HG03159 (cell line): ENCODE measurements around the gene PRSS3.
"Not testable (repeated sequence)": the region's sequence is repeated elsewhere in the genome, so short reads cannot be mapped to it uniquely, and the experiment has no call there.

Experiments
- ATAC-seq: cut with Tn5 transposase; IDR thresholded peaks from one replicate; pipeline ENCODE4 v1.9.1; 2021; ENCODE audit warnings: mild to moderate bottlenecking, moderate library complexity; ENCODE audit not compliant: unreplicated experiment

The PRSS3 gene

GRCh38 chr9:33817327-33818166 lies 22.2 kb downstream of the PRSS3 start:
- ATAC-seq, result peak; percentile 19

- no peak for ATAC-seq
Observed at GRCh38 chr9:33818167-33818846, 22.9 kb downstream of the PRSS3 start.

GRCh38 chr9:33818847-33819500 lies 23.6 kb downstream of the PRSS3 start:
- ATAC-seq, result no peak

- no peak for ATAC-seq
Observed at GRCh38 chr9:33820231-33820745, 24.9 kb downstream of the PRSS3 start.

GRCh38 chr9:33823801-33824200 lies 28.4 kb downstream of the PRSS3 start:
- ATAC-seq, result no peak

GRCh38 chr9:33827285-33827684 lies 31.9 kb downstream of the PRSS3 start:
- not testable (repeated sequence) for ATAC-seq

GRCh38 chr9:33829641-33830230 lies 34.4 kb downstream of the PRSS3 start:
- not testable (repeated sequence) for ATAC-seq

GRCh38 chr9:33835625-33836260 lies 40.4 kb downstream of the PRSS3 start:
- no peak for ATAC-seq

GRCh38 chr9:33836261-33836660 lies 40.9 kb downstream of the PRSS3 start:
- ATAC-seq, result not testable (repeated sequence)

GRCh38 chr9:33837138-33837537 lies 41.8 kb downstream of the PRSS3 start:
- ATAC-seq, result no peak

GRCh38 chr9:33840381-33840780 lies 45.0 kb downstream of the PRSS3 start:
- ATAC-seq, result no peak

- no peak for ATAC-seq
Observed at GRCh38 chr9:33843312-33843961, 48.1 kb downstream of the PRSS3 start.

- no peak for ATAC-seq
Observed at GRCh38 chr9:33846231-33846630, 50.9 kb downstream of the PRSS3 start.

- not testable (repeated sequence) for ATAC-seq
Observed at GRCh38 chr9:33847894-33848205, 52.5 kb downstream of the PRSS3 start.
